Caki2 (cell line): Measurements from ENCODE around the gene MSI2. TPM values are rescaled to one million over a fixed set of nuclear protein-coding genes. Genes with fewer than 3 reads are reported as not detected.

Experiments
- DNase-seq: peaks from one replicate; pipeline ENCODE4 v3.0.0-alpha.2; 2015; ENCODE audit warnings: low read depth
- in situ Hi-C: cut with HindIII; loops from 2 replicates; pipeline ENCODE4 v1.10.0; 2016; ENCODE audit warnings: low sequenced_read_pairs, low pct_unique_long_range_greater_than_20kb, mixed read lengths
- total RNA-seq: library from RNA; depleted of rRNA; stranded (reverse); fragments of >200 nt; shearing (Covaris generic); gene quantifications from 2 replicates; pipeline ENCODE4 v1.2.3, GENCODE V29; 2014; ENCODE audit warnings: low replicate concordance

Gene MSI2
- total RNA-seq, 1 experiment from 2014 or later = 67.1 TPM

DNA sequence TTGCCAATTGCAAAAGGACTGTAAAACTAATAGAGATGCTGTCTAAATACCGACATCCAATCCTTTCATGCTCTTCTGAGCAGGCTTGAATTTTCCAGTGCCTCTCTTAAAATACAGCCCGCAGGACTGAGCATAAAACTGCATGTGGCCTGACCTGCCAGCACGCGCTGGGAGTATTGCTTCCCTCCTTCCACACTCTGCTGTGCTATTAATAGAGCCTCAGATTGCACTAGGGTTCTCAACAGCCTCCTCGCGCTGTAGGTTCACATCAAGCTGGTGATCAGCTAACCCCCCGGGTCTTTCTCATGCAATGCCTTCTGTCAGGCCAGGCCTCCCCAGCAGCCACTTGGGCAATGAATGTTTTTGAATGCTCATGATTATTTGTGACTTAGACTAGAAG is 14.2 kb upstream of the MSI2 start:
- in situ Hi-C loops = no loop called here
- DNase-seq = no peak

DNA sequence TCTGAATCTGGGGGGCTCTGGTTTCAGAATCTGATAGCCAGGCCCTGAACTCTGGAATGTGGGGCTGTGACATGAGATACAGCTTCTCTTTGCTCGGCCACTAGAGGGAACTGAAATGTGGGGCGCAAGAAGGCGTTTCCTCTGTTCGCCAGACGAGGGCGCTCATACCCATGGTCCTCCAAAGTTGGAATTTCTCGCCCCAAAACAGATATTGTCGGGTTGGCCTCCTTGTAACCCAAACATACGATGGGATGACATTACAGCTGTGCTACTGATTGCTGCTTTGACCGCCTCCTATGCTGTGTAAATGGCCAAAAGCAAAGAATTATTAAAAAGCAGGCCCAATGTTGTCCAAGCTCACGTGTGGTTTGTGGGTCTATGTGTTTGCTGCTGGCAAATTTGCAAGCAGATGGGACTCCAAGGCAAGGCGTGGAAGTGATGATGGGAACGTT is 13.1 kb upstream of the MSI2 start:
- DNase-seq = peak; percentile 50
- in situ Hi-C loops = no loop called here

DNA sequence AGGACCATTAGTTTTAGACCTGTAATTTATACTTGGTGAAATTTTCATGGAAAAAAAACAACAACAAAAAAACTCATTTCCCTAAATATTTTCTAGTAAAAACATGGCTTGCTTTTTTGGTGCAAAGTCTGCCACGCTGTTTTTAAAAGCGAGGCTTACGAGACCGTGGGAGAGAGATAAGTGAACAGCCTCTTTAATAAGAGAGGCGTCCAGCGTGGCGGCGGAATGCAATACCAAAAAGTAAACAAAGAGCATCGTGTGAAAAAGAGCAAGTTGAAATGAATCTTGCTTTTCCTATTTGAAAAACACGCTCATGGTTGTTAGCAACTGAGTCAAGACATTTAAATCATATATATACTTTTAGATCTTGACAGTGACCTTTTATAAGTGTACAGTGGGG is 10.5 kb upstream of the MSI2 start:
- in situ Hi-C loops = no loop called here

DNA sequence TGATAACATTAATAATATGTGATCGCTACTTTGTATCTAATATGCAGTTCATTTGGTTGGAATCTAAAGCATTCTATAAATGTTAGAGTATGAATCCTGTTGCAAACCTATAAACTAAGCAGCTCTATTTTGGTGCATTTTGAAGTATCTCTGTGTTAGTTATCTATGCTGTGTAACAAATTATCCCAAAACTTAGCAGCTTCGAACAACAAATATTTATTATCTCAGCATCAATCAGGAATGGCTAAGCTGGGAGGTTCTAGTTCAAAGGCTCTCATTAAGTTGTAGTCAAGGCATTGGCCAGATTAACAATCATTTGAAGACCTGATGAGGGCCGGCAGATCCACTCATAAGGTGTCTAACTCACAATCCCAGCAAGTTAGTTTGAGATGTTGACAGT is 10.1 kb upstream of the MSI2 start:
- in situ Hi-C loops = no loop called here
- no peak for DNase-seq

More for the DNA sequence above, 10.5 kb upstream of the MSI2 start:
- no peak for DNase-seq

DNA sequence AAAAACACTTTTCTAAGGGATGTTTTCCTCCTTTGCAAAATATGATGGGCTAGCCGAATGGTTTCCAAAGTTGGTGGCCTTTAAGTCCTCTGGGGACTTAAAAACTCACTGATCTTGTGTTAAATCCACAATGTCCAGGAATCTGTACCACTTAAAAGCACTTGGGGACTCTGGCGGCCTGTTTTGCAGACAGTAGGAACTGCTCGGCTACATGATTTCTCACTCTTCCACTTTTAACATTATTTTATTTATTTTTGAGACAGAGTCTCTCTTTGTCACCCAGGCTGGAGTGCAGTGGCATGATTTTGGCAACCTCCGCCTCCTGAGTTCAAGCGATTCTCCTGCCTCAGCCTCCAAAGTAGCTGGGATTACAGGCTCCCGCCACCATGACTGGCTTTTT is 9.1 kb upstream of the MSI2 start:
- in situ Hi-C loops = no loop called here
- no peak for DNase-seq

DNA sequence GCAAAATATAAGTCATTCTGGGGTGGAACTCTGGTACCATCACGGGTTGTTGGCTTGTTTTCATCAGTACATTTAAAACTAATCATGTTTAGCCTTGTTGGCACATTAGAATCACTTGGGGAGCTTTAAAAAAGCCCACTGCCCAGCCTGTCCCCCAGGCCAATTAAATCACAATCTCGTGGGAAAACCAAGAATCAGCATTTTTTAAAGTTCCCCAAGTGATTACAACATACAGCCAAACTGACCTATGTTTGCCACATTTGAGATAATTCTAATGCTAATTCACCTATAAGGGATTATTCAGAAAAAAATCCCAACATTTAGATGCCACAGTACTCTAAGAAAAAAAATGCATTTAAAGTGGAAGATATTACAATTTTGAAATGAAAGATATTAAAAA is 8.4 kb upstream of the MSI2 start:
- in situ Hi-C loops = no loop called here
- DNase-seq = no peak

DNA sequence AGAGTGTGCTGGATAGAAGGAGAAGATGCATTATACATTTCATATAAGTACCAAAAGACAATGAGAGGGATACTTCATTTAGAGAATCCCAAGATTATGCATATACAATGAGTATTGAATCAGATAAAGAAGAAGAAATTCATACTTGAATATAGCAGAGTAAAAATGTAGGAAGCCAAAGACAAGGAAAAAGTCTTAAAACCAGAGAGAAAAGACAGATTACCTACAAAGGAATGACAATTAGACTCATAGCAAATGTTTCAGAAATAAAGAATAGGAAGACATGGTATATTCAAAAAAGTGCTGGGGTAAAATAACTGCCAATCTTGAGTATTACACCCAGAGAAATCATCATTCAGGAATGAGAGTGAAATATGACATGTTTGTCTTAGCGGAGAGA is 6.8 kb upstream of the MSI2 start:
- in situ Hi-C loops = no loop called here
- no peak for DNase-seq

DNA sequence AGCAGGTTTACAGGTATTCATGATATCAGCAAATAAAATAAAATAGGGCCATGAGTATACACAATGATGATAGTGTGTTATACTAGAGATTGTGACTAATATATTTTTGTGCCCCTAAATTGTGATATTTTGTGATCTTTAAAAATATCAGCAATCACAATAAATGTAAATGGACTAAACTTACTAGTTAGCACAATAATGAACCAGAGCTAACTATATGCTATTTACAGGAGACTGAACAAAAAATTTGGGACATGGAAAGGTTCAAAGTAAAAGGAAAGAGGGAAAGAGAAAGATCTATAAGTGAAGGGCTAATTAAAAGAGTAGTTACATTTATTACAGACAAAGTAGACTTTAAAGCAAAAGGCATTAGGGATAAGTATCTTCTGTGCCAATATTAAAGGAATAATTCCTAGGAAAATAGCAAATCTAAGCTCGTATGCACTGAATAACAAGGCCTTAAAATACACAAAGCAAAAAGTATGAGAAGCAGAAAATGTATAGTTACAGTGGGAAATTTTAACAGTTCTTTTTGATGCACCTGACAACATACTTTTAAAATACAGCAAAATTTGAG is 5.0 kb upstream of the MSI2 start:
- in situ Hi-C loops = no loop called here
- no peak for DNase-seq

DNA sequence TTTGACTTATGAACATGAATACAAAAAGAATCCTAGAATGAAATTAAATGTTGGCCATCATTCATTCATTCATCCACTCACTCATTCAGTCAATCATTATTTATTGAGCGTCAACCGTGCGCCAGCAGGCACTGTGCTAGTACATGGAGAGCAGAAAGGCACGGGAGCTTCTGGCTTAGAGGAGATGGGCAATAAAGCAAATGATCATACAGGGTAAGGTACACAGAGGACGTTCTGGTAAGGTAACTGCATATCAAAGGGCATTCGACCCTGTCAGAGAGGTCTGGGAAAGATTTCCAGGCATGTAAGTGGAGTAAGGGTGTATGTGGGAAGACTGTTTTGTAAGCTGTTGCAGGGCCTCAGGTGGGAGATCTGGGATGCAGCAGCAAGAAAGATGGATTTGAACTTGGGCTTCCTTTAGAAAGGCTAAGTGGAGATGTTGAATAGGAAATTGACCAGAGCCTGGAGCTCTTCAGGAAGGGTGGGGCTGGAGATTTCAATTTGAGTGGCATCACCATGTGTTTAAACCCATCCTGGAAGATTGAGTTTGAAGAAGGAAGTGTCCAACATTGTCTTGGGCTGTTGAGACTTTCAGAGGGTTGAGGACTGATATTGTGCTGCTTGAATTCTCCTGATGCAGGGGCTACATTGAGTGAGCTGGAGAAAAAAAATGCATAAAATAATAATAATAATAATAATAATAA is 2.8 kb upstream of the MSI2 start:
- in situ Hi-C loops = no loop called here
- DNase-seq = no peak

DNA sequence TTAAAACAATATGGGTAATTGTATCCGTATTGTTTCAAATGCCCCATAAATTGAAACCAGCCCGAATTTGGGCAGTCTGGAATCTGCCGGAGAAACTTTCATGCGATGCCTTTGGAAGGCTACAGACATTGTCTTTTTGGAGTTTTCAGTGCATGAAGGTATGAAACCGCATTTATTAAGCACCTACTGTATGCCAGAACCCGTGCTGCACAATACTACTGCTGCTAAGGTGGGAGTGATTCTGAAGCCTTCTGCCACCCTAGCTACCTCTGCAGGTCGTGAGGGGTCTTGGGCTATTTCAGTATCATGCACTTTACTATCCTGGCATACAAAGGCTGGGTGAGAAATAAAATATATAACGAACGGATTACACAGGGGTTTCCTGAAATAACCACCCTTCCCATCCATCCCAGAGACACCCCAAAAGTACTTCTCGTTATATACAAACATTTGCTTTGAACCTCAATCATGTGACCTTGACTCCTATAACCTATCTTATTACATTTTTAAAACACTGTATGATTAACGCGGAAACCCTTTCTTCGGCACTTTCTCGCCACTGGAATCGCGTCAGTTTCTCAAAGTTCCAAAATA is 1.0 kb upstream of the MSI2 start:
- in situ Hi-C loops = no loop called here
- DNase-seq = peak; percentile 10

DNA sequence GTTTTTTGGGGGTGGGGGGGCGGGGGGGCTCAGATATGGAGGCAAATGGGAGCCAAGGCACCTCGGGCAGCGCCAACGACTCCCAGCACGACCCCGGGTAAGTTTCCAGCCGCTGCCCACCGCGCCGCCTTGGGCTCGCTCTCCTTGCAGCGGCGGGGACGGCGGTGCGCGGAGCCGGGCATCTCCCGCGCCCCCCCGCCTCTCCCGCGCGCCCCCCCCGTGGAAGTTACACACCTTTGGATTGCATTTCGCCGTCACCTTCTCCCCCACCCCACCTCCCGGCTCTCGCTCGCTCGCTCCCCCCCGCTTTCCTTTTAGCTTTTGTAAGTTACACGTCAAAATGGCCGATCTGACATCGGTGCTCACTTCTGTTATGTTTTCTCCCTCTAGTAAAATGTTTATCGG is 387 bp downstream of the MSI2 start:
- DNase-seq = no peak
- in situ Hi-C loops = no loop called here

DNA sequence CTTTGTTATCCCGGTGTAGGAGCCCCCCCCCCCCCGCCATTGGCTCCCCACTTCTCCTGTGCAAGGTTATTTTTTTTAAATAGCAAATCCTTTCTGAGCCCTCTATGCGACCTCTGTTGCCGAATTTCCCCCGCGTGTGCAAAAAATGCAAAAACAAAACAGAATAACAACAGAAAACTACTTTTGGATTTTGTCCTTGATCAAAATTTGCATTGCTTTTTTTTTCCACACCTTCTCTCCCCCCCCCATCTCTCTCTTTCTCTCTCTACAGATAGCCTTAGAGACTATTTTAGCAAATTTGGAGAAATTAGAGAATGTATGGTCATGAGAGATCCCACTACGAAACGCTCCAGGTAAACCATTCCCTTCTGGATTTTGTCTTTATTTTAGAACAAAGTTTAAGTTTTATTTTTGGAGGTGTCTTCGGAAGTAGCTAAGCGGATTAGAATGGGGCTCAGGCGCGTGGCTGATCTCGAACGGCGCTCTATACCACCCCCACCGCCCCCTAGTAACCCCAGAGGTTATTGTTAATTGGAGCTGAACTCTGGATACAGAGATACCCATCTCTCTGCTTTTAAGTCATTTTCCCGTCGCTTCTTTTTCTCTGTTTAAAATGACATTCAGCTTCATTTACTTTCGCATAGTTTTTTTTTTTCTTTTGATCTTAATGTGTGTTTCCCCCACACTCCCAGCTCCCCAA is 1.0 kb downstream of the MSI2 start:
- DNase-seq = no peak
- in situ Hi-C loops = no loop called here

DNA sequence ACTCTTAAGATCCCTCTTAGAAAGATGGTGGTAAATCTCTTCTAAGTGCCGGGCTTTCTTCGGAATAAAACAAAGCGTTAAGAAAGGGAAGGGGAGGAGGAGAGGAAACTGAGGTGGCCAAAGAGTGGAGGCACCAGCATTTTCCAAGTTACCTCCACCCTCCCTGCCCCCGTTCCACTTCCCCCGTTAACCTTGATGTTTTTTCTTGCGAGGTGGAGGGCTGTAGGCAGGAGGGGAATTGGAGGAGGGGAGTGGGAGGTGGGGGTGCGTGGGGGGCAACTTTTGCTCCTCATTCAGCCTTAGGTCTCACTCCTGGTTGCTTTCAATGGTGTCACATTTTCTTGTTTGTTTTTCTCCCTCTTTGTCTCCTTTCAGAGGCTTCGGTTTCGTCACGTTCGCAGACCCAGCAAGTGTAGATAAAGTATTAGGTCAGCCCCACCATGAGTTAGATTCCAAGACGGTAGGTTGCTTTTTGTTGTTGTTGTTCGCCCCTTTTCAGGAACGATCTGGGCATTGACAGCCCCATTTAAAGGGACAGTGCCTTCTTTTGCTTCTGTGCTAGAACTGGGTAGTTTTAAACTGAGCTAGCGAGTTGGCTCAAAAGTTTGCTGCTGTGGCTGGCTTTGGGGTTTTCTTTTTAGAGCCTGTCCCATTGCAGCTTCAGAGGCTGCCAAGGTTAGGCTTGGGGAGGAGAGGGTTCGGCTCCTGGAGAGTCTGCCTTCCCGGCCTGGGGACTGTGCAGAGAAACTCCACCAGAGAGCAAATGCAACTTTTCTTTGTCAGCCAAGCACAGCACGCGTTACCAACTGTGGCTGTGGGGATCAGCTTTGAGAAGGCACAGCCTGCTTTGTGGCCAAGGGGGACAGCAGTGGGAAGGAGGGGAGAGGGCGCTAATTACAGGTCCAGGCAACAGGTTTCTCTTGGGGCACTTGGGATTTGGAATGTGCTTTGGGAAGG is 1.9 kb downstream of the MSI2 start:
- in situ Hi-C loops = no loop called here
- no peak for DNase-seq

DNA sequence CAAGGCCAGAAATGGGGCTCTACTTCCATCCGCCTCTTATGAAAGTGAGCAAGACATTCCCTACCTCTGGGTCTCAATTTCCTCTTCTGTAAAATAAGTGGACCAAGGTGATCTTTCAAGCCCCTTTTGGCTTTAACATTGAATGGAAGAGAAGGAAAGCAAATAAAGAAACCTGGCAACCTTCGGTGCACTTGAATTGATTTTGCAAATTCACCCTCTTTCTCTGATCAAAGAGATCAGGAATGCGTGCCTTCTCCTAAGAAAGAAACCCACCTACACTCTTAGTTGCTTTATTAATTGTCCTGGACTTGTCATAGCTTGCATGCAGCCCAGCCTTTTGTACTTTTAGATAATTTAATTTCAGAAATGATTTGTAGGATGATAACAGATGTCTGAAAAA is 3.0 kb downstream of the MSI2 start:
- no peak for DNase-seq
- in situ Hi-C loops = no loop called here

DNA sequence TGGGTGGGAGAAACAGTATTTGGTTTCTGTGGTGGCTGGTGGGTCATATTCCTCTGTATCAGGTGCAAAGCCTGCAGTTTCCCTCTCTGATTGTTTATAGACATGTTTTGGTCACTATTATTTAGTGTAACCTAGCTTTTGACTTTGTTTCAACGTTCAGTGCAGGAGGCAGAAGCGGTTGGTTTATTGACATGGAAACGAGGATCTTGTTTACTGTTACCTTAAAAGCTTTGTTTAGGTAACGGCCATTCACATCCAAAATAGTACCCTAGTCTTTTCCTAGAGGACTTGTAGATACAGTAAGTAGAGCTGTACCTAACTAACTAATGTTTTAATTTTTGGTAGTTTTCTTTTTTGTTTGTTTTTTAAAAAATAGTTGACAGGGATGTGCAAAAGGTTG is 3.5 kb downstream of the MSI2 start:
- in situ Hi-C loops = no loop called here
- DNase-seq = no peak

DNA sequence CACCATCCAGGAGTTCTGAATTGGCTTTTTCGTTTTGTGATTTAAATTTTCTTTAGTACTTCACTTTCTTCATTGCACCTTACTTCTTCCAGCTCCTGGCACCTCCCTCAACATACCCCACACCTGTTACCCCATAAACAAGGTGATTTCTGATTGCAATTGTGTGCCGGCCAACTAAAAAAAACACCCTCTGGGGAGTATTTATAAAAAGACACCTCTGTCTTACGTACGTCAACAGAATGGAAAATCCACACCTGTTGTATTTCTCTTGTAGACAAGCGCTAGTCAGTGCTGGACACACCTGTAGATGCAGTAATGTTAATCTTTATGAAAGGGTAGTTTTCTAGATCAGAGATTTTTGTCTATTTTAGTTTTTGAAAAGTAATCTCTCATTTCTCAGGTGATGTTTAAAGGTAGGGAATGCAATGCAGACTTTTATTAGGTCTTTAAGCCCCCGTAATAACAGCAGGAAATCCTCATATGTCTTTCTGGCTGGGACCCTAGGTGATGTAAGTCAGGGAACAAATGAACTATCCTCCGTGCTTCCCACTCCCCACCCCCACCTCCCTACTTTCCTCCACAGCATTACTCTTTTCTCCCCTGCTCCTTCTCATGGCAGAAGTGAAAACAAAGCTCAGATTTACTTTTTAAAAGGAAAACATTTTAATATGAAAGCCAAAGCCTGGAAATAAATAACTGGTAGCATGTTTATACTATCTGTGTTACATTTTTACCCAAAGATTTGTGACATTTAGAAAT is 4.2 kb downstream of the MSI2 start:
- no peak for DNase-seq
- in situ Hi-C loops = no loop called here

DNA sequence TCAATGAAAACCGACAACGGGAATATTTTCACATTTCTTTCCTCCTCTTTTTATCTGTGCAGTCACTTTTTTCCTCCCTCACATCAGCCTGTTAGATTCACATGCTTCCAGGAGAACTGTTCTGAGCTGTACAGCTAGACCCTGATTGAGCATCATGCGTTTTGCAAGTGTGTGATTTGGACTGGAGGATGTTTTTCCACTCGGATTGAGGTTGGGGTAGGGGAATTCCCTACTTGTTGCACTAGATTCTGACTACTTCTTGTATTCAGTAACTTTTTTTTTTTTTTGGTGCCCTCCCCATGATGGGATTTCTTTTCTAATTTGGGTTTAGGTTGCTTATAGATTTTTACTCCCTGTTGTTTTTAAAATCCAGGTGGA is 4.8 kb downstream of the MSI2 start:
- in situ Hi-C loops = no loop called here
- DNase-seq = no peak

DNA sequence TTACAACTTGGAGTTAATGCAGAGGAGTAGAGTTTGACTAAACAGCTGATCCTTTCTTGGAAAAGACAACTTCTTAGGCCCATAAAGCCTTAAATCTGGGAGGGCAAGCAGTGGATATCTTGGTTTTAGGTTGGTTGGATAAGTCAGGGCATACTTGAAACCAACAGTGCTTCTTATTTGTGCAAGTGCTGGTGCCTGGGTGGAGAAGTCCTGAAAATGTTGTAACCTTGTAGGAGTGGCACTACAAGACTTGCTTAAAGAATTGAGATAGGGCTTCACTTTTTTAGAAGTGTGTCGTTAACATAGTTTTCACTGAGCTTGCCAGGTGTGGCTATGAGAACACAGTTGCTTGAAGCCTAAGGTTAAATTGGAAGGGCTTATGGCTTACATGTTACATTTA is 6.2 kb downstream of the MSI2 start:
- no peak for DNase-seq
- in situ Hi-C loops = no loop called here
